Ishikawa (cell line): ENCODE results near the gene CAMSAP3.

Source experiments
- CEBPB ChIP-seq: IDR thresholded peaks from 2 replicates; pipeline ENCODE4 v1.6.1; 2012
- CREB1 ChIP-seq: IDR thresholded peaks from 2 replicates; pipeline ENCODE4 v1.6.1; 2012; ENCODE audit warnings: low read depth
- EGR1 ChIP-seq: IDR thresholded peaks from 2 replicates; pipeline ENCODE4 v1.6.1; 2012
- EP300 ChIP-seq: IDR thresholded peaks from 2 replicates; pipeline ENCODE4 v1.6.1; 2012; ENCODE audit warnings: borderline replicate concordance
- FOXM1 ChIP-seq: IDR thresholded peaks from 2 replicates; pipeline ENCODE4 v1.6.1; 2012; ENCODE audit warnings: low read depth, borderline replicate concordance
- MAX ChIP-seq: IDR thresholded peaks from 2 replicates; pipeline ENCODE4 v1.6.1; 2012
- NFIC ChIP-seq: IDR thresholded peaks from 2 replicates; pipeline ENCODE4 v1.6.1; 2012
- RAD21 ChIP-seq: IDR thresholded peaks from 2 replicates; pipeline ENCODE4 v1.6.1; 2012; ENCODE audit warnings: low read depth
- REST ChIP-seq: IDR thresholded peaks from 2 replicates; pipeline ENCODE4 v1.6.1; 2012; ENCODE audit warnings: low read depth, mild to moderate bottlenecking
- TAF1 ChIP-seq: IDR thresholded peaks from 2 replicates; pipeline ENCODE4 v1.6.1; 2012; ENCODE audit warnings: low read depth, mild to moderate bottlenecking
- TCF12 ChIP-seq: IDR thresholded peaks from 2 replicates; pipeline ENCODE4 v1.6.1; 2012; ENCODE audit warnings: low read depth
- TEAD4 ChIP-seq: IDR thresholded peaks from 2 replicates; pipeline ENCODE4 v1.6.1; 2012
- YY1 ChIP-seq: IDR thresholded peaks from 2 replicates; pipeline ENCODE4 v1.6.1; 2012; ENCODE audit warnings: low read depth
- ZBTB7A ChIP-seq: IDR thresholded peaks from 2 replicates; pipeline ENCODE4 v1.6.1; 2012; ENCODE audit warnings: low read depth
- TF ChIP-seq, protein P1 (sequence below): IDR thresholded peaks from 2 replicates; pipeline ENCODE4 v1.6.1; 2012

CAMSAP3 gene

DNA sequence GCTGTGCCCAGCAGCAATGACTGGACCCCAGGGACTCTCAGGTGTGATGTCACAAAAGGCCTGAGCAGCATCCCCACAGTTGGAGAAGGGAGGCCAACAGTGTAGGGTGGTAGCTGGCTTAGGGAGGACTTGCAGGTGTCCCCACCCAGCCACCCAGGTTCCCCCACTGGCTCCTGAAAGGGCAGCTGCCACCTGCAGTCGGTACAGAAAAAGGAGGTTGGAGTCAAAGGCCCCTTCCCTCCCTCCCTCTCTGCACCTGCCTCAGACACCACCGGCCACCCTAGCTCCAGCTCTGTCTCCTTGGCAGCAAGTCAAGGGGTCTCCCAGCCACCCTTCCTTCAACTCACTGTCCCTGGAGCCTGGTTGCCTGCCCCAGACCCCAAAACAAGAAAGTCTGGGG lies 38.0 kb downstream of the CAMSAP3 start, which contains the start of gene PCP2:
TSS of gene PCP2 (minus strand) at position 22 of the 400 bp plus-strand sequence. CDS start 262 bp downstream, outside the sequence.
- TF ChIP-seq YY1 (no peak), RAD21 (no peak), EP300 (no peak), TCF12 (no peak), REST (no peak), EGR1 (no peak), FOXM1 (no peak), MAX (no peak), TAF1 (no peak), CREB1 (no peak), ZBTB7A (no peak), CEBPB (no peak), TEAD4 (no peak), NFIC (no peak)
- TF ChIP-seq, protein P1, sequence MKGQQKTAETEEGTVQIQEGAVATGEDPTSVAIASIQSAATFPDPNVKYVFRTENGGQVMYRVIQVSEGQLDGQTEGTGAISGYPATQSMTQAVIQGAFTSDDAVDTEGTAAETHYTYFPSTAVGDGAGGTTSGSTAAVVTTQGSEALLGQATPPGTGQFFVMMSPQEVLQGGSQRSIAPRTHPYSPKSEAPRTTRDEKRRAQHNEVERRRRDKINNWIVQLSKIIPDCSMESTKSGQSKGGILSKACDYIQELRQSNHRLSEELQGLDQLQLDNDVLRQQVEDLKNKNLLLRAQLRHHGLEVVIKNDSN = no peak

DNA sequence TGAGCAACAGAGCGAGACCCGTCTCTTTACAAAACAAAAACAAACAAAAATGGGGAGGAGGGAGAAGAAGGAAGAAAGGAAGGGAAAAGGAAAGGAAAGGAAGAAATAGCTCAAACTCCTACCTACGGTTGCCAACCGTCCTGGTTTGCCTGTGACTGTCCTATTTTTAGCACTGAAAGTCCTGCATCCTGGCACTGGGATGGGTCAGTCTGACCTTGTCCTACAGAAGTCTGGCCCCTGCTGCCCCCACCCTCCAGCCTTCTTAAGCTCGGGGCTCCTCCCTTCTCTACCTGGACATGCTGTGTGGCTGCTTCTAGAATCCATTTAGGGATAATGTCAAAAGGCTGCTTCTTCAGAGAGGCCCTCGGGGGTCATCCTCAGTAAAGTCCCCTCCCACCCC lies 40.0 kb downstream of the CAMSAP3 start:
- TF ChIP-seq, protein P1 = no peak
- TF ChIP-seq CREB1 = no peak
- TF ChIP-seq MAX = no peak
- no peak for TF ChIP-seq ZBTB7A
- no peak for TF ChIP-seq YY1
- TF ChIP-seq TEAD4 = no peak
- TF ChIP-seq NFIC = no peak
- no peak for TF ChIP-seq EP300
- TF ChIP-seq TCF12 = no peak
- TF ChIP-seq EGR1 = no peak
- TF ChIP-seq REST = no peak
- no peak for TF ChIP-seq FOXM1
- TF ChIP-seq TAF1 = no peak
- no peak for TF ChIP-seq CEBPB
- TF ChIP-seq RAD21 = no peak

- no peak for TF ChIP-seq EGR1
- TF ChIP-seq ZBTB7A = no peak
- TF ChIP-seq TEAD4 = no peak
- no peak for TF ChIP-seq REST
- TF ChIP-seq, protein P1 = no peak
- TF ChIP-seq CEBPB = no peak
Observed at GRCh38 chr19:7636317-7636690, 40.6 kb downstream of the CAMSAP3 start.

DNA sequence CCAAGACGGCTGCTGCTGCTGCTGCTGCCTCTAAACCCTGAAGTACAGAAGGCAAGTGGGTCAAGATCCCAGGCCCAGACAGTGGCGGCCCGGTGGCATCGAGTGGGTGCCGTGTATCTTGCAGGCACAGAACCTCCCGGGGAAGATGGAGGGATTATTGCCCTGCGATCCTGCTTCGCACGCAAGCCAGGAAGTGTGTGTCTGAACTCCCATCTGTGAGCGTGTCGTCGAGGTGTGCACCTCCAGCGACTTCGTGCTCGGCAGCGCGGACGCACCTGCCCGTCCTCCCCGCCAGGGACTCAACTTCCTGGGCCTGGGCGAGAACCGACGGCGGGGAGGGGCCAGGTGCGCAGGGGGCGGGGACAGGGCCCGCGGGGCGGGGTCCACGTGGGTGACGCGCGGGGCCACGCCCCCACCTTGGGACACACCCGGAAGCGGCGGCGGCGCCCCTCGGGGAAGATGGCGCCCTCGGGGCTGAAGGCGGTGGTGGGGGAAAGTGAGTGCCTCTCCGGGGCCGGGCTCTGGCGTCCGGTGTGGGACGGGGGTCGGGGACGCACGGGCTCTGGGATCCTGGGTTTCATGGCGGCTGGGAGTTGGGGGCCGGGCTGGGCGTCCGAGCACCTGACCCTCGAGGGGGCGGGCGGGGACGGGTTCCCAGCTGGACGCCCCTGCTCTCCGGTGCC lies 41.2 kb downstream of the CAMSAP3 start, which contains the start of gene STXBP2:
TSS of gene STXBP2 (plus strand) at position 420 of the 683 bp plus-strand sequence. CDS start at position 460, 40 bp downstream.
- no peak for TF ChIP-seq REST
- TF ChIP-seq CEBPB = peak; percentile 61; the same call in 1 of the 2 replicates
- peak; percentile 91 for TF ChIP-seq YY1
- no peak for TF ChIP-seq ZBTB7A
- peak; percentile 87 for TF ChIP-seq TAF1
- peak; percentile 100 for TF ChIP-seq MAX
- no peak for TF ChIP-seq FOXM1
- TF ChIP-seq, protein P1 = peak; percentile 52; the same call in 1 of the 2 replicates
- TF ChIP-seq TEAD4 = no peak
- peak; percentile 31; the same call in 1 of the 2 replicates for TF ChIP-seq EGR1
- peak; percentile 20; the same call in 1 of the 2 replicates for TF ChIP-seq TCF12
